Kasumi-1 (cell line): Measurements from ENCODE around the gene MEGF9.

Experiments used
- DNase-seq, 2 experiments: peaks; one replicate each; lab custom pipeline; 2025; lab: John Stamatoyannopoulos, UW

MEGF9 gene

GRCh38 chr9:120702075-120702474 lies 12.2 kb downstream of the MEGF9 start:
- DNase-seq = no peak

DNA sequence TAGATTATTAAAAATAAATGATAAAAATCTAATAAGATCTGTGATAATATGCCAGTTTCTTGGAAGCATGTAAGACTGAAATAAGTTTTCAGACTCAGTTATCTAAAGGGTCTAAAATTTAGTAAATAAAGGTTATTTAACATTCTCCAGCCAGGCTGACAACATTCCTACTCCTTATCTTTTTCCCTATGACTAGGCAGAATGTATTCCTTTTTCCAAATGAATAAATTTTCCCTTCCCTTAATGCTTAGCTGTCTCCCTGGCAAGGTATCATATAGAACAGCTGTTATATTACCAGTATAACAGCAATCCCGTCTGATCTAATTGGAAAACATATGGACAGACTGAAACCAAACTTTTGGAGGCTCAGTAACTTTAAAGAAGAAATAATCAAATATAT lies 13.0 kb downstream of the MEGF9 start:
- no peak for DNase-seq

DNA sequence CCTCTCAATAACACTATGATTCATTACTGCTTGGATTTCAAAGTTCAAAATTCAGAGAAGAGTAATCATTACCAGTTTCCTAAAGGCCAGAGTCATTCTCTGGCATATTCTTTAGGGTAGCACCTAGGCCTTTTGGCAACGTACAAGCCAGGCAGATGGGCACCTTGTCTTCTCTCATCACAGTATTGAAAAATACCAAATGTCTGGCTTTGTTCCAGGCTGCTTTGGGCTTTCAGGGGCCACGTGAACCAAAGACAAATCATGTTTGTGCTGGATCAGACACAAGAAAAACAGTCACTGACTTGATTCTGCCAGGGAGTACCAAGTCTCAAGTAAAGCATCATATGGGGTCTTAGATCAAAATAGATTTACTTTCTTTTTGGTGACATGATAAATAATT lies 15.5 kb downstream of the MEGF9 start:
- no peak for DNase-seq

- no peak for DNase-seq
These were observed 16.8 kb downstream of the MEGF9 start for GRCh38 chr9:120697448-120697847.

GRCh38 chr9:120696551-120697230 lies 17.6 kb downstream of the MEGF9 start:
- no peak for DNase-seq

- no peak for DNase-seq
These were observed 19.7 kb downstream of the MEGF9 start for GRCh38 chr9:120694559-120694958.

DNA sequence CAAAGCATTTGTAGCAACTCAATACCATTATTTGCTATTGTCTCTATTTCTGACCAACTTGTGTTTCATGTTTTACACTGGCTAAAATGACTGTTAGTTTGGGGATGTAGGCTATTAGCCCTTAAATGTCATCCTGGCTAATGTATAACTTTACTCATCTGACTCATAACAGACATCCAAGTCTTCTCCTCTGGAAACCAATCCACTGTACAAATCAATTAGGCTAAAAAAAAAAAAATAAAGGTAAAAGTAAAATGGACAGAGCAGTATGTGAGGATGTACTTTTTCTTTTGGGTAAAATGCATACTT lies 20.6 kb downstream of the MEGF9 start:
- DNase-seq = no peak

DNA sequence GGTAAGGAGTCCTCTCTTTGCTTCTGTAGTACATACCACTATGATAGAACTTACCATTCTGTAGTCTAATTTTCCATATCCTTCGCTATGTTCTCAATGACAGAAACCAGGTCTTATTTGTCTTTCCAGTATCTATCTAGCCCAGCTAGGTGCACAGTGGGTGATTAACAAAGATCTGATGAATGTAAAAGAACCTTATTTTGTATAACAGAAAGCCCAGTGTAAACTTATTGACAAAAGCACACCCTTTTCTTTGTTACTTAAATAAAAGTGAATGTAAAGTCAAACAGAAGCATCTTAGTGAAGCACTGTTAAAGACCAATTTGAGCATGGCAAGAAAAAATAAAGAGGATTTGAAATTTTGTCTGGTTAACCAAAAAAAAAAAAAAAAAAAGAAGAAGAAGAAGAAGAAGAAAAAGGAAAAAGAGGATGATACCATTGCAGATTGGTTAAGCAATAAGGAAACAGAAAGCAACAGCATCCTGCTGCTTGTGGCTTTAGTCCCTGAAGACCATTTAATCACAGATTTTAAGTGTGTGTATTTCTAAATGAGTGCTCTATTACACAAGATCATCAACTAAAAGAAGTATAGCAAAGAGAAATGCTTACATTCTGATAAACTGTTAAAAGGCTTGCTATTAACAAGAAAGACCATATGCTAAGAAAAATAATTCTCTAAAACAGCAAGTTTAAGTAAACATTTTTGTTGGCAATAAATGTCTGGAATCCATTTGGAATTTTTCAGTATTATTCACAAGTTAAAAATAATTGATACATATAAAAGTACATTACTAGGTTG lies 21.2 kb downstream of the MEGF9 start:
- peak; percentile 33 to 67 for DNase-seq

GRCh38 chr9:120690372-120690771 lies 23.9 kb downstream of the MEGF9 start:
- no peak for DNase-seq

GRCh38 chr9:120689860-120690259 lies 24.4 kb downstream of the MEGF9 start:
- DNase-seq = no peak

GRCh38 chr9:120688758-120689157 lies 25.5 kb downstream of the MEGF9 start:
- DNase-seq = no peak

GRCh38 chr9:120683150-120683549 lies 31.1 kb downstream of the MEGF9 start:
- no peak for DNase-seq

- no peak for DNase-seq
These were observed 33.1 kb downstream of the MEGF9 start for GRCh38 chr9:120681121-120681520.

DNA sequence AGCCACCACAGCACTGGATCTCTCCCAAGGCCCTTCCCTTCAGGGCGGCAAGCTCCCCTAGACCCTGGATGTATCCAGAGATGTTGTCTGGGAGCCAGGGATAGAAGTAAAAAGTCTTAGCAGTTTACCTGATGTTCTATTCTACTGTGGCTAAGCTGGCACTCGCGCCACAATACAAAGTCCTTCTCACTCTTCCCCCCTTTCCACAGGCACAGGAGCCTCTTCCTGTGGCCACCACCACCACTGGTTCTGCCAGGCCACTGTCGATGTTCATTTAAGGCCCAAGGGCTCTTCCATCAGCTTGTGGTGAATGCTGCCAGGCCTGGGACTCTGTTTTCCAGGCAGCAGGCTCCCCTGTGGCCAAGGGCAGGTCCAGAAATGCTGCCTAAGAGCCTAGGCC lies 33.7 kb downstream of the MEGF9 start:
- DNase-seq = no peak

- DNase-seq = no peak
These were observed 34.1 kb downstream of the MEGF9 start for GRCh38 chr9:120680161-120680560.

- no peak for DNase-seq
These were observed 36.3 kb downstream of the MEGF9 start for GRCh38 chr9:120677965-120678364.

- DNase-seq = peak; percentile 12 to 41
These were observed 37.4 kb downstream of the MEGF9 start for GRCh38 chr9:120676767-120677402.

GRCh38 chr9:120668399-120668798 lies 45.9 kb downstream of the MEGF9 start:
- DNase-seq = no peak

- no peak for DNase-seq
These were observed 50.3 kb downstream of the MEGF9 start for GRCh38 chr9:120663950-120664349.

DNA sequence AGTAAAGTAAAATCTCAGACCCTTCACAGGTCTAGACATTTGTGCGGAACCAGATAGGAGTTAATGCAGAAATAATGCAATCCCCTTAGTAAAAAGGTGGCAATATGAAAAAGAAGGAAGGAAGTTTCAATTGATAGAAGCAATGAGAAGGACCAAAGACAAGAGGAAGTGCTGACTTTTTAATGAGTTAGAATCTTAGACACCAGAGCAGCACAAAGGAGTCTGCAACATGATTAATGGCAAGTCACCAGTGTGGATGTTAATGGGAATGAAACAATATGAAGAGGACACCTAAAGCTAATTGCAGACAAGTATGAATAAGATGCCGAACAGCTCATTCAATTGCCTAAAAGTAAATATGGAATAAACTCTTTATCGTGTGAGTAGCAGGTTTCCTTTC lies 50.9 kb downstream of the MEGF9 start:
- peak; percentile 66 to 77 for DNase-seq

DNA sequence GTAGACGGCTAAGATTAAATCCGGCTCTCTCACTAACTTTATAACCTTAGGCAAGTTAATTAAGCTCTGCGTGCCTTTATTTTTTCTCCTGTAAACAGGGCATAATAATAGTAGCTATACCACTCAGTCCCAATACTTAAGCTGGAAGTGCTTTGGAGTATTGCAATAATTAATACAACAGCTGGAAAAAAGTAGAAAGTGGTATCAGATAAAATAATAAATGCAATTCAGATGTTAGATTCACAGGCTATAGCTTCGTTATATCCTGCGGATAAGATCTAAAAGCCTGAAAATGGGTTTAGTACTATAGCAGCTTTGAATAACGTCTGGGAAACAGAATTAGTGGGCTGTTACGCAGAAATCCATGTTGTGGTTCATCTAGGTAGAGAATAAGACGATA lies 51.8 kb downstream of the MEGF9 start:
- no peak for DNase-seq

GRCh38 chr9:120659676-120660075 lies 54.6 kb downstream of the MEGF9 start:
- DNase-seq = no peak

DNA sequence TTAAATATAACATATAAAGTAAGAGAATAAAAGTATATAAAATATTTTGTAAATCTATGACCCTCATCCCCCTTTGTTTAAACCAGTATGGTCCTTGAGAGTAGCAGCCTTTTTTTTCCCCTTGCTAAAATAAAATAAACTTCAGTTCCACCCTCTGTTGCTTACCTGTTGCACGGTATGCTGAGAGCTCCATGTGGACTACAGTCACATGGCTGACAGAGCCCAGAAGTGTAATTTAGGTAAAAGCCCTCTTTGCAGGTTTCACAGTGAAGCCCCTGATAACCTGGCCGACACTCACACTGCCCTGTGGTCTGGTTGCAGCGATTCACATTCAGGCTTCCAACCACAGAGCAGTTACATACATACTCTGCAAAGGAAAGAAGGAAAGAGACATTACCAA lies 55.1 kb downstream of the MEGF9 start:
- DNase-seq = no peak
